Bronchial epithelial cell (primary cell): ENCODE data around the gene PCYT1A. TPM values are rescaled to one million over a fixed set of nuclear protein-coding genes. Genes with fewer than 3 reads are reported as not detected.

ENCODE experiments used
- DNase-seq: peaks from one replicate; pipeline ENCODE4 v3.0.0-alpha.2; 2010; ENCODE audit warnings: low read depth
- FAIRE-seq: peaks from 2 replicates; lab custom pipeline; 2011; peaks lifted over from hg19 to GRCh38; lab: Jason Lieb, UNC
- H3K27me3 ChIP-seq: 2 replicates; pipeline ENCODE4 v1.5.1; 2011; ENCODE audit warnings: low read length; ENCODE audit not compliant: control insufficient read depth, insufficient read depth
- H3K36me3 ChIP-seq: 2 replicates; pipeline ENCODE4 v1.5.1; 2011; ENCODE audit warnings: low read length; ENCODE audit not compliant: control insufficient read depth, insufficient read depth
- H3K4me3 ChIP-seq: 2 replicates; pipeline ENCODE4 v1.5.1; 2011; ENCODE audit warnings: mild to moderate bottlenecking, low read depth, low read length, control low read depth
- CTCF ChIP-seq: IDR thresholded peaks from 2 replicates; pipeline ENCODE4 v1.5.1; 2011; ENCODE audit warnings: mild to moderate bottlenecking, moderate library complexity, low read length, control low read depth, inconsistent platforms; ENCODE audit not compliant: insufficient read depth, severe bottlenecking
- total RNA-seq: library from RNA; depleted of rRNA; stranded (reverse); fragments of >200 nt; gene quantifications from 2 replicates; pipeline ENCODE4 v1.2.1, GENCODE V29; 2014

The PCYT1A gene
- total RNA-seq, 1 donor from 2014 or later, result 52.9 TPM

GRCh38 chr3:196180346-196180745 is 107.2 kb downstream of the PCYT1A start:
- FAIRE-seq (no peak), DNase-seq (no peak)
- H3K27me3 ChIP-seq, result no peaks in the 10 kb centered on the region
- no peaks in the 10 kb centered on the region for H3K36me3 ChIP-seq
- H3K4me3 ChIP-seq, result no peak overlapping the region
- no peak for TF ChIP-seq CTCF

Other genes with a start within 250 kb of the PCYT1A start
- 70.4 and 106 TPM in 2 replicates for gene TFRC, start 205.6 kb downstream of the PCYT1A start, total RNA-seq
- gene ZDHHC19, start 76.3 kb downstream of the PCYT1A start, total RNA-seq, result not detected in 2 replicates
- gene SLC51A, start 71.2 kb downstream of the PCYT1A start, total RNA-seq, result 0.26 TPM in 1 of 2 replicates, not detected in the other
- gene DYNLT2B, start 30.5 kb upstream of the PCYT1A start, total RNA-seq, result 17.1 and 19.7 TPM in 2 replicates
- gene TM4SF19, start 50.7 kb upstream of the PCYT1A start, total RNA-seq, result 2.1 and 6.5 TPM in 2 replicates
- 11.8 and 17.0 TPM in 2 replicates for gene UBXN7, start 144.7 kb upstream of the PCYT1A start, total RNA-seq
- 6.8 and 8.2 TPM in 2 replicates for gene RNF168, start 216.0 kb upstream of the PCYT1A start, total RNA-seq
- gene SMCO1, start 227.6 kb upstream of the PCYT1A start, total RNA-seq, result not detected in 2 replicates